MCF 10A (cell line): ENCODE measurements around the gene NOD1. TPM values are rescaled to one million over a fixed set of nuclear protein-coding genes. Genes with fewer than 3 reads are reported as not detected.

Source experiments
- BruUV-seq: library from RNA; stranded (reverse); fragments of 400-500 nt; replicated peaks from 2 replicates; lab custom pipeline; 2021; lab: Mats Ljungman, UMichigan
- CTCF ChIA-PET: fragments of 300-600 bp; sonication (Branson Sonifier 250); formaldehyde crosslinking; extraction: SDS; loops from one replicate; lab custom pipeline; 2021; ENCODE audit warnings: antibody characterized with exemption, inconsistent platforms; lab: Yijun Ruan, JAX
- POLR2A ChIA-PET: fragments of 300-600, 350-650 bp; sonication (Branson Sonifier 250); formaldehyde crosslinking; extraction: SDS; loops from one replicate; lab custom pipeline; 2020; ENCODE audit warnings: antibody characterized with exemption, inconsistent platforms; lab: Yijun Ruan, JAX
- DNase-seq: peaks from one replicate; pipeline ENCODE4 v3.0.0-alpha.2; 2018; ENCODE audit not compliant: unreplicated experiment
- H3K27ac Mint-ChIP-seq: one replicate; pipeline ENCODE4 v1.8.0; 2022; ENCODE audit warnings: mild to moderate bottlenecking, low read depth, mixed read lengths; ENCODE audit not compliant: unreplicated experiment
- H3K27me3 Mint-ChIP-seq: one replicate; pipeline ENCODE4 v1.8.0; 2022; ENCODE audit warnings: mixed read lengths; ENCODE audit not compliant: insufficient read depth, unreplicated experiment
- H3K36me3 Mint-ChIP-seq: one replicate; pipeline ENCODE4 v1.8.0; 2022; ENCODE audit warnings: mild to moderate bottlenecking, moderate library complexity, mixed read lengths; ENCODE audit not compliant: insufficient read depth, unreplicated experiment
- H3K4me1 Mint-ChIP-seq: one replicate; pipeline ENCODE4 v1.8.0; 2022; ENCODE audit warnings: mixed read lengths; ENCODE audit not compliant: insufficient read depth, unreplicated experiment
- H3K4me3 Mint-ChIP-seq: one replicate; pipeline ENCODE4 v1.8.0; 2022; ENCODE audit warnings: mild to moderate bottlenecking, moderate library complexity, mixed read lengths; ENCODE audit not compliant: unreplicated experiment
- H3K9me3 Mint-ChIP-seq: one replicate; pipeline ENCODE4 v1.8.0; 2022; ENCODE audit warnings: mixed read lengths; ENCODE audit not compliant: unreplicated experiment
- CTCF ChIP-seq: fragments of 200-600 bp; IDR thresholded peaks from one replicate; pipeline ENCODE4 v1.8.0; 2022; ENCODE audit warnings: antibody characterized with exemption, mild to moderate bottlenecking; ENCODE audit not compliant: unreplicated experiment
- intact Hi-C: fragments of 100-400 bp; cut with micrococcal nuclease; formaldehyde crosslinking; loops from 2 replicates; pipeline ENCODE4 v1.14.1; 2022
- total RNA-seq: library from RNA; stranded (reverse); gene quantifications from 2 replicates; pipeline ENCODE4 v1.2.3, GENCODE V29; 2022

Gene NOD1
- total RNA-seq, 1 experiment from 2014 or later: 3.8 TPM

GRCh38 chr7:30430276-30430675, 48.3 kb downstream of the NOD1 start:
- CTCF ChIA-PET: interaction anchor here (0.5 to 1.4 kb wide), 3 partner anchors 17 to 389 kb away, joined by 3 to 4 read pairs (median 3); no protein-coding TSS in a partner anchor
- intact Hi-C loops: no loop called here

GRCh38 chr7:30429156-30429530, 49.4 kb downstream of the NOD1 start:
- Mint-ChIP-seq H3K36me3 (peaks cover 39% of the 10 kb centered on the region), H3K4me1 (no peaks in the 10 kb centered on the region), H3K9me3 (no peaks in the 10 kb centered on the region), H3K4me3 (no peak overlapping the region), H3K27me3 (no peaks in the 10 kb centered on the region), H3K27ac (no peak overlapping the region)
- ChIA-PET CTCF (interaction anchor here (0.9 to 1.3 kb wide), 3 partner anchors 16 to 153 kb away, joined by 3 to 10 read pairs (median 4); no protein-coding TSS in a partner anchor), POLR2A (interaction anchor here (1.1 kb wide), 1 partner anchor 40 kb away, joined by 3 read pairs; no protein-coding TSS in a partner anchor)
- intact Hi-C loops: no loop called here
- TF ChIP-seq CTCF: no peak
- no peak for DNase-seq
- no TSS peak for BruUV-seq

More at GRCh38 chr7:30430276-30430675, 48.3 kb downstream of the NOD1 start:
- H3K27ac Mint-ChIP-seq: no peak overlapping the region
- no peak for DNase-seq
- no TSS peak for BruUV-seq
- no peaks in the 10 kb centered on the region for H3K9me3 Mint-ChIP-seq
- POLR2A ChIA-PET: interaction anchor here (1.1 kb wide), 1 partner anchor 39 kb away, joined by 3 read pairs; no protein-coding TSS in a partner anchor
- no peaks in the 10 kb centered on the region for H3K4me1 Mint-ChIP-seq
- TF ChIP-seq CTCF: no peak
- H3K27me3 Mint-ChIP-seq: no peaks in the 10 kb centered on the region
- H3K36me3 Mint-ChIP-seq: peaks cover 42% of the 10 kb centered on the region
- no peak overlapping the region for H3K4me3 Mint-ChIP-seq

GRCh38 chr7:30428246-30429155, 50.1 kb downstream of the NOD1 start:
- no peak for TF ChIP-seq CTCF
- H3K27me3 Mint-ChIP-seq: no peaks in the 10 kb centered on the region
- H3K36me3 Mint-ChIP-seq: peaks cover 39% of the 10 kb centered on the region
- POLR2A ChIA-PET: interaction anchor here (0.6 kb wide), 1 partner anchor 155 kb away, joined by 5 read pairs; no protein-coding TSS in a partner anchor
- H3K4me3 Mint-ChIP-seq: no peak overlapping the region
- H3K9me3 Mint-ChIP-seq: no peaks in the 10 kb centered on the region
- BruUV-seq: no TSS peak
- no peaks in the 10 kb centered on the region for H3K4me1 Mint-ChIP-seq
- intact Hi-C loops: no loop called here
- DNase-seq: no peak
- H3K27ac Mint-ChIP-seq: no peak overlapping the region
- CTCF ChIA-PET: interaction anchor here (1.1 to 1.3 kb wide), 2 partner anchors 36 to 152 kb away, joined by 4 to 10 read pairs; no protein-coding TSS in a partner anchor
